Neuronal stem cell (in vitro differentiated cells): ENCODE measurements around the gene RHOF.

Source experiments
- DNase-seq: peaks from one replicate; pipeline ENCODE4 v3.0.0-alpha.2; 2013; ENCODE audit warnings: low spot score
- H2AFZ ChIP-seq: one replicate; pipeline ENCODE4 v1.6.1; 2013; ENCODE audit warnings: mild to moderate bottlenecking, low read length, inconsistent platforms
- H2AK5ac ChIP-seq: 2 replicates; pipeline ENCODE4 v1.6.1; 2013; ENCODE audit warnings: low read depth, mild to moderate bottlenecking, inconsistent platforms, low read length, moderate library complexity, mixed read lengths
- H2BK120ac ChIP-seq: 2 replicates; pipeline ENCODE4 v1.6.1; 2013; ENCODE audit warnings: low read depth, mild to moderate bottlenecking, inconsistent platforms, low read length, moderate library complexity, mixed read lengths
- H2BK12ac ChIP-seq: one replicate; pipeline ENCODE4 v1.6.1; 2013; ENCODE audit warnings: low read length, inconsistent platforms
- H2BK15ac ChIP-seq: 2 replicates; pipeline ENCODE4 v1.6.1; 2013; ENCODE audit warnings: mild to moderate bottlenecking, low read length, inconsistent platforms, mixed read lengths
- H2BK5ac ChIP-seq: one replicate; pipeline ENCODE4 v1.6.1; 2013; ENCODE audit warnings: inconsistent platforms, mild to moderate bottlenecking, low read length, moderate library complexity
- H3K14ac ChIP-seq: one replicate; pipeline ENCODE4 v1.6.1; 2013; ENCODE audit warnings: low read length, inconsistent platforms
- H3K18ac ChIP-seq: 2 replicates; pipeline ENCODE4 v1.6.1; 2013; ENCODE audit warnings: low read length, inconsistent platforms
- H3K23ac ChIP-seq: 2 replicates; pipeline ENCODE4 v1.6.1; 2013; ENCODE audit warnings: low read depth, mild to moderate bottlenecking, mixed read lengths, low read length, inconsistent platforms; ENCODE audit not compliant: poor library complexity
- H3K27ac ChIP-seq: replicated peaks from 3 replicates; pipeline ENCODE4 v1.5.1; 2013; ENCODE audit warnings: low read length, inconsistent platforms
- H3K27me3 ChIP-seq, 3 experiments: 2 replicates each; pipeline ENCODE4 v1.6.1; 2013; ENCODE audit warnings: low read length in 3 of 3, mild to moderate bottlenecking in 2 of 3, inconsistent platforms in 1 of 3, low read depth in 1 of 3, mixed read lengths in 1 of 3, moderate library complexity in 1 of 3; ENCODE audit not compliant: control insufficient read depth in 3 of 3, insufficient read depth in 3 of 3
- H3K36me3 ChIP-seq, 2 donors: replicated peaks in 1 of 2; 2 replicates each; pipeline ENCODE4 v1.6.1; 2013; ENCODE audit warnings: low read length in 2 of 2; ENCODE audit not compliant: control insufficient read depth in 2 of 2, insufficient read depth in 2 of 2
- H3K4ac ChIP-seq: 2 replicates; pipeline ENCODE4 v1.6.1; 2013; ENCODE audit warnings: inconsistent platforms, mild to moderate bottlenecking, low read length, moderate library complexity
- H3K4me1 ChIP-seq, 2 donors: 1 replicate in 1 of 2; 2 replicates in 1 of 2; pipeline ENCODE4 v1.6.1; 2013; ENCODE audit warnings: low read length in 2 of 2, low read depth in 1 of 2; ENCODE audit not compliant: control insufficient read depth in 2 of 2, insufficient read depth in 1 of 2
- H3K4me2 ChIP-seq: one replicate; pipeline ENCODE4 v1.6.1; 2013; ENCODE audit warnings: mild to moderate bottlenecking, low read length, inconsistent platforms; ENCODE audit not compliant: insufficient read depth, poor library complexity, severe bottlenecking
- H3K4me3 ChIP-seq, 2 donors: 2 replicates each; pipeline ENCODE4 v1.5.1; 2013; ENCODE audit warnings: low read length in 2 of 2, mild to moderate bottlenecking in 2 of 2, inconsistent platforms in 1 of 2, moderate library complexity in 1 of 2
- H3K79me1 ChIP-seq: one replicate; pipeline ENCODE4 v1.6.1; 2013; ENCODE audit warnings: low read depth, mild to moderate bottlenecking, inconsistent platforms, low read length, moderate library complexity
- H3K9ac ChIP-seq: one replicate; pipeline ENCODE4 v1.6.1; 2013; ENCODE audit warnings: mild to moderate bottlenecking, low read depth, low read length, inconsistent platforms; ENCODE audit not compliant: poor library complexity
- H3K9me3 ChIP-seq, 2 donors: replicated peaks in 1 of 2; 2 replicates each; pipeline versions ENCODE3 to v1.6.1; 2013; ENCODE audit warnings: low read length in 2 of 2, mild to moderate bottlenecking in 2 of 2, inconsistent platforms in 1 of 2, low read depth in 1 of 2, mixed read lengths in 1 of 2, moderate library complexity in 1 of 2; ENCODE audit not compliant: control insufficient read depth in 2 of 2, insufficient read depth in 1 of 2
- H4K8ac ChIP-seq: one replicate; pipeline ENCODE4 v1.6.1; 2013; ENCODE audit warnings: low read depth, mild to moderate bottlenecking, inconsistent platforms, low read length, moderate library complexity
- H4K91ac ChIP-seq: one replicate; pipeline ENCODE4 v1.6.1; 2013; ENCODE audit warnings: low read length, low read depth, mild to moderate bottlenecking, inconsistent platforms; ENCODE audit not compliant: poor library complexity
- WGBS, 2 donors: extraction: QIAGEN DNeasy Blood & Tissue Kit; methylation state at CpG; one replicate each; pipeline ENCODE4 v1.1.7; 2013; ENCODE audit warnings: missing lambda C conversion rate in 2 of 2, mixed read lengths in 1 of 2; ENCODE audit not compliant: insufficient read length in 2 of 2, insufficient replicate concordance in 1 of 2; ENCODE audit errors: extremely low coverage in 2 of 2; 5-methylcytosine and 5-hydroxymethylcytosine counted together

Gene RHOF

GRCh38 chr12:121800694-121801594, 7.5 kb upstream of the RHOF start:
- Histone ChIP-seq H3K27ac (peak overlapping the region; percentile 85), H4K91ac (no peak overlapping the region), H3K36me3 (peaks cover 15 to 44% of the 10 kb centered on the region in 2 donors), H3K23ac (peak overlapping the region; percentile 94), H3K79me1 (peaks cover 16% of the 10 kb centered on the region), H3K4ac (peak overlapping the region; percentile 100), H3K18ac (peak overlapping the region; percentile 99), H2AFZ (no peak overlapping the region), H3K4me2 (peak overlapping the region; percentile 72), H3K9ac (peak overlapping the region; percentile 95), H4K8ac (peak overlapping the region; percentile 77), H2BK15ac (peak overlapping the region; percentile 6), H3K4me3 (peak overlapping the region; percentile 56 to 92), H3K27me3 (no peaks in the 10 kb centered on the region), H2BK120ac (peak overlapping the region; percentile 99), H3K9me3 (no peaks in the 10 kb centered on the region), H3K14ac (peak overlapping the region; percentile 66), H2AK5ac (peak overlapping the region; percentile 99), H3K4me1 (peaks cover 28 to 30% of the 10 kb centered on the region in 2 donors), H2BK5ac (peak overlapping the region; percentile 4), H2BK12ac (no peak overlapping the region)
- DNase-seq: no peak
- WGBS, 2 donors: no CpG with 5 or more reads among the region's 86 CpGs

DNA sequence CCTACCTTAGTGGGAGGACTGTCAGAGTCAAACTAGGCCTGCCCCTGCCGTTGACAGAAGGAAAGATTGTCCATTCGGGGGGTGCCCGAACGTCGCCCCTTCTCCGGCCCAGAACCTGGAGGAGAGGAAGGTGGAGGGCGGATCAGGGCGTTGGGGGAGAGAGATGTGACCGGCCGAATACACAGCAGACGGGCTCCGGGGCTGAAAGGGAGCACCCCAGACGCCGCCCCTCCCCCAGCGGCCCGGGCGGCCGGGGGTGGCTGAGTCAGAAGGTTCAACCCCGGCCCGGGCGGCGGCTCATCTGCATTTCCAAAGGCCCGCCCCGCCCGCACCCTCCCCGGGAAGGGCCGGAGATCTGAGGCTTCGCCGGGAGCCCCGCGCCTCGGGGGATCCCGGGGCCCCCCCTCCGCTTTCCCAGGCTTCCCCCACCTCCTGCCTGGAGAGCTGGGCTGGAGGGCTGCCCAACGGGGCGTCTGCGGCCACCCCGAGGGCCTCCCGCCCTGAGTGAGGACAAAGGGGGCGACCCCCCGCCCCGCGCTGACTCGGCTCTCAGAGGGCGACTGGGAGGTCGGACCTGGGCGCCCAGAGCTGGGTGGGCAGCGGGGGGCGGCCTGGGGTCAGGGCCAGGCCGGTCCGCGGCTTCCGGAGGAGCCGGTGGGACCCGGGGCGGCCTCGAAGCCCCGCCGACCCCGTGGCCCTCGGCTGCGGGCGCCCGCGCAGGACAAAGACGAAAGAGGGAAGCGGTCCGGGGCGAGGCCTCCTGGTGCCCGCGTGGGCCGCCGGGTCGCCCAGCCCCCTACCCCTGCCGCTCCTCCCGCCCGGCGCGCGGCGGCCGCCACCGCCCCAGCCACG, 6.6 kb upstream of the RHOF start:
- peak overlapping the region; percentile 99 for H2AK5ac ChIP-seq
- no peak for DNase-seq
- H4K8ac ChIP-seq: no peak overlapping the region
- H2BK120ac ChIP-seq: no peak overlapping the region
- H3K9ac ChIP-seq: peak overlapping the region; percentile 95
- H3K4me2 ChIP-seq: peak overlapping the region; percentile 72
- H3K4me1 ChIP-seq: peaks cover 24 to 27% of the 10 kb centered on the region in 2 donors
- peak overlapping the region; percentile 4 for H2BK5ac ChIP-seq
- peak overlapping the region; percentile 100 for H3K4ac ChIP-seq
- peak overlapping the region; percentile 82 for H3K14ac ChIP-seq
- peak overlapping the region; percentile 56 for H2BK15ac ChIP-seq
- H3K27ac ChIP-seq: peak overlapping the region; percentile 85
- H3K23ac ChIP-seq: peak overlapping the region; percentile 94
- peak overlapping the region; percentile 99 for H3K18ac ChIP-seq
- peaks cover 18 to 49% of the 10 kb centered on the region in 2 donors for H3K36me3 ChIP-seq
- no peak overlapping the region for H2AFZ ChIP-seq
- H3K79me1 ChIP-seq: peaks cover 14% of the 10 kb centered on the region
- peak overlapping the region; percentile 56 to 92 for H3K4me3 ChIP-seq
- no peaks in the 10 kb centered on the region for H3K9me3 ChIP-seq
- no CpG with 5 or more reads among the region's 84 CpGs for WGBS, 2 donors
- no peak overlapping the region for H2BK12ac ChIP-seq
- H3K27me3 ChIP-seq: no peaks in the 10 kb centered on the region
- H4K91ac ChIP-seq: no peak overlapping the region

DNA sequence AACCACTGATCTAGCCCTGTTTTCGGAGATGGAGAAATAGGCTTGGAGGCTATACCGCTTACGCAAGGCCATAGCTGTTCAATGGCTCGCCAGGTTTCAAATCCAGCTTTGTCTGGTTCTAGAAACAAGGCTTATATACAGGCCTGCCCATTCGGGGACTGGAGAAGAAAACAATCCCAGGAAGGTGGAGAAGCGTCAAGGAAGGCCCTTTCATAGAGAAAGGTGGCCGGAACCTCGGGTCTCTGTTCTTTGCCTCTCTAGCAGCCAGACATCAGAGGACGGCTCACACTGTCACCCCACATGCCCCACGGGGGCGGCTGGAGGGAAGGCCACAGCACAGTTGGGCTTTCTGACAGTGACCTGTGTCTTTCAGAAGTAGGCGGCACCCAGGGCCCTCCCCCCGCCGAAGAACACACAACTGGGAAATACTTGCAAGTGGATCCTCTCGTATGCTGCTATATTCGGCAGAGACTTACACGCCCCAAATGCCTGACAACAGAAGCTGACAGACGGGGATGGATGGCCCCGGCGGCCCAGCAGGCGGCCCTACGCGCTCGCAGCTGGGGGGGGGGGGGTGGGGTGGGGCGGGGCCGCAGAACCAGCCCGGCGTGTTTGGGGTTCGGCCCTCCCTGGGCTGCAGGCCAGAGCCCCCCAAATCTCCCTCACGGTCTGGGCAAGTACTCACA, 5.8 kb upstream of the RHOF start:
- H4K8ac ChIP-seq: no peak overlapping the region
- H2AK5ac ChIP-seq: peak overlapping the region; percentile 68
- no CpG with 5 or more reads among the region's 30 CpGs for WGBS, 2 donors
- no peak overlapping the region for H3K14ac ChIP-seq
- no peak overlapping the region for H2BK120ac ChIP-seq
- H3K23ac ChIP-seq: peak overlapping the region; percentile 62
- H2AFZ ChIP-seq: no peak overlapping the region
- DNase-seq: no peak
- peaks cover 14% of the 10 kb centered on the region for H3K79me1 ChIP-seq
- no peak overlapping the region for H3K4ac ChIP-seq
- peak overlapping the region; percentile 66 for H3K27ac ChIP-seq
- peak overlapping the region; percentile 79 for H3K18ac ChIP-seq
- H2BK12ac ChIP-seq: no peak overlapping the region
- H3K9me3 ChIP-seq: no peaks in the 10 kb centered on the region
- no peak overlapping the region for H2BK5ac ChIP-seq
- H4K91ac ChIP-seq: no peak overlapping the region
- H2BK15ac ChIP-seq: no peak overlapping the region
- H3K36me3 ChIP-seq: peaks cover 19 to 51% of the 10 kb centered on the region in 2 donors
- peak overlapping the region; percentile 72 for H3K4me2 ChIP-seq
- peak overlapping the region; percentile 56 to 81 for H3K4me3 ChIP-seq
- H3K4me1 ChIP-seq: peaks cover 27 to 28% of the 10 kb centered on the region in 2 donors
- H3K9ac ChIP-seq: peak overlapping the region; percentile 72
- no peaks in the 10 kb centered on the region for H3K27me3 ChIP-seq
